DLD1 (cell line): ENCODE measurements around the gene KANSL3.
"Not testable (repeated sequence)": the region's sequence is repeated elsewhere in the genome, so short reads cannot be mapped to it uniquely, and the experiment has no call there.

Source experiments
- in situ Hi-C: cut with HindIII; loops from 2 replicates; pipeline ENCODE4 v1.10.0; 2017; ENCODE audit warnings: low sequenced_read_pairs

The KANSL3 gene

GRCh38 chr2:96655526-96655925 lies 17.4 kb upstream of the KANSL3 start:
- in situ Hi-C loops = no loop called here

GRCh38 chr2:96654791-96655190 lies 16.7 kb upstream of the KANSL3 start:
- in situ Hi-C loops = not testable (repeated sequence)

GRCh38 chr2:96651793-96652192 lies 13.7 kb upstream of the KANSL3 start:
- in situ Hi-C loops = no loop called here

- in situ Hi-C loops = no loop called here
Measured at GRCh38 chr2:96649342-96649741, 11.2 kb upstream of the KANSL3 start.

- in situ Hi-C loops = no loop called here
Measured at GRCh38 chr2:96648306-96648930, 10.3 kb upstream of the KANSL3 start.

- in situ Hi-C loops = no loop called here
Measured at GRCh38 chr2:96647681-96648080, 9.6 kb upstream of the KANSL3 start.

GRCh38 chr2:96642564-96643360 lies 4.7 kb upstream of the KANSL3 start, which contains the start of gene FER1L5:
Gene FER1L5 (plus strand): TSS chr2:96642764. CDS start chr2:96642837, 73 bp downstream.
- in situ Hi-C loops = no loop called here

- in situ Hi-C loops = no loop called here
Measured at GRCh38 chr2:96637385-96638143, 548 bp downstream of the KANSL3 start.

- in situ Hi-C loops = no loop called here
Measured at GRCh38 chr2:96636551-96637171, 1.5 kb downstream of the KANSL3 start.

GRCh38 chr2:96633641-96634040 lies 4.5 kb downstream of the KANSL3 start:
- in situ Hi-C loops = no loop called here

- in situ Hi-C loops = no loop called here
Measured at GRCh38 chr2:96631804-96632435, 6.2 kb downstream of the KANSL3 start.

- in situ Hi-C loops = no loop called here
Measured at GRCh38 chr2:96626553-96626942, 11.6 kb downstream of the KANSL3 start.

GRCh38 chr2:96625571-96626552 lies 12.2 kb downstream of the KANSL3 start:
- in situ Hi-C loops = no loop called here

GRCh38 chr2:96623116-96623515 lies 15.0 kb downstream of the KANSL3 start:
- in situ Hi-C loops = no loop called here

- in situ Hi-C loops = no loop called here
Measured at GRCh38 chr2:96622544-96622943, 15.6 kb downstream of the KANSL3 start.

GRCh38 chr2:96618596-96619283 lies 19.4 kb downstream of the KANSL3 start:
- in situ Hi-C loops = no loop called here

- in situ Hi-C loops = no loop called here
Measured at GRCh38 chr2:96617012-96617411, 21.1 kb downstream of the KANSL3 start.

GRCh38 chr2:96616535-96616934 lies 21.6 kb downstream of the KANSL3 start:
- in situ Hi-C loops = no loop called here

GRCh38 chr2:96616128-96616527 lies 22.0 kb downstream of the KANSL3 start:
- in situ Hi-C loops = no loop called here
